Activated CD4-positive, alpha-beta T cell treated with anti-CD3 and anti-CD28 coated beads for 1 hour (primary cell): ENCODE data around the gene BATF3.
"Not testable (repeated sequence)": the region's sequence is repeated elsewhere in the genome, so short reads cannot be mapped to it uniquely, and the experiment has no call there.

Source experiments
- DNase-seq: peaks from one replicate; pipeline ENCODE4 v3.0.0-alpha.2; 2020

Gene BATF3

GRCh38 chr1:212652609-212653008 is 47.0 kb downstream of the BATF3 start:
- no peak for DNase-seq

DNA sequence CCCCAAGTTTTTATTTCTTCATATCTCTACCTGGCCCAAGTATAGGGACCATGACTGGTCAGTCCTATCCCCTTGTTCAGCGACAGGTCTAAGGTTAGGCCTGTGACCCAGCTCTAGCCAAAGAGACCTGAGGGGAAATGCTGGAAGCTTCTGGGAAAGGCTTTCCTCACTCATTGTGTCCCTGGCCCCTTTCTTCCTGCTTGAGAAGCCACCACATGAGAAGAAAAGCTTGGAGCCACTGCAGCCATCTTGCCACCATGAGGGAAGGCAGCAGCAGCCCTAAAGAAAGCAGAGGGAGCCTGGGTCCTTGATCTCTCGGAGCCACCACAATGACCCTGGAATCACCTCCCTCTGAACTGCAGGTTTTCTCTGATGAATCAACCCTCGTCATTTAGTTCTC is 47.7 kb downstream of the BATF3 start:
- no peak for DNase-seq

- no peak for DNase-seq
These were observed 48.1 kb downstream of the BATF3 start for GRCh38 chr1:212651521-212651920.

DNA sequence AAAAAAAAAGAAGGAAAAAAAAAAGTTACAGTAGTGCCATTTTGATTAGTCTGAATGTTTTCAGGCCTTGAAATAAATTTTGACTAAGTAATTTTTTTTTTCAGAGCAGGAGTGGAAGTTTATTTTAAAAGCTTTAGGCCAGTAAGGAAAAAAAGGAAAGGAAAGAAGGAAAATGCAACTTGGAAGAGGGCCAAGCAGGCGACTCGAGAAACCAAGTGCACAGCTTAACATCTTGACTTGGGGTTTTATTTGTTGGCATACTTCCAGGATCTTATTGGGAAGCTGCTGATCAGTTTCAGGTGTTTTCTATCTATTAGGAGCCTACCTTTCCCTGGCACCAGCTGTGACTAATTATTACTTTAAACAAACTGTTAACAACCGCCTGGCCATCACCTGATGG is 49.4 kb downstream of the BATF3 start:
- DNase-seq, result no peak

GRCh38 chr1:212649020-212649419 is 50.6 kb downstream of the BATF3 start:
- DNase-seq, result no peak

- no peak for DNase-seq
These were observed 51.2 kb downstream of the BATF3 start for GRCh38 chr1:212648431-212648830.

DNA sequence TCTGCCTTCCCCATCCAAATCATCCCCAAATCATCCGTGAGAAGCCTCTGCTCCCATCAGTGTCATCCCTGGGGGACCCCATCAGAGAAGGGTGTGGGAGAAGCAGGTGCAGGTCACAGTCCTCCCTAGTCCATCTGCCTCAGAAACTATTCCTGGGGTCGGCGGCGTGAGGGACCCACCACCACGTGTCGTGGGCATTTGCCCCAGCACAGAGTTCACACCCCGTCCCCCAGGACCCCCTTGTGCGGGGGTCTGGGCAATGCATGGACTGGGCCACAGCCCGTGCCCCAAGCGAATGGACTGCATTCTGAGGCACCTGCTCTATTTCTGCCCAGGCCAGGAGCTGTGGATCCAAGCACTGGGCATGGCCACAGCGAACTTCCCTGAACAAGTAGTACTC is 52.6 kb downstream of the BATF3 start:
- DNase-seq, result no peak

DNA sequence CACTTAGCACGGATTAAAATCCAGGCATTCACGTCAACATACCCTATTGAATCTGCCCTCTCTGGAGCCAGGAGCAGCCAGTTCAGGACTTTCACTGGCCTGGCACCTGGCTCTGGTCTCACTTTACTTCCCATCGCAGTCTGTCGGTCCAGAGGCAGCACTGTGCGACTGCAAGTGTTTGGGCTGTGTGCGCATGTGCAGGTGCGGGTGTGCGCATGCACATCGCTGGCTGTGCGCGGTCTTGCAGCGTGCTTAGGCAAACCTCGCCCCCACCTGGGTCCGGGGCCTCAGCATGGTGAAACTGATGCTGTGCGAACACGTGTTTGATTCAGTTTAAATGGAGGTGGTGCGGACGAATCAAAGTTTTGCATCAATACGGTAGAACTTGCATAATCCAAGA is 53.1 kb downstream of the BATF3 start:
- no peak for DNase-seq

DNA sequence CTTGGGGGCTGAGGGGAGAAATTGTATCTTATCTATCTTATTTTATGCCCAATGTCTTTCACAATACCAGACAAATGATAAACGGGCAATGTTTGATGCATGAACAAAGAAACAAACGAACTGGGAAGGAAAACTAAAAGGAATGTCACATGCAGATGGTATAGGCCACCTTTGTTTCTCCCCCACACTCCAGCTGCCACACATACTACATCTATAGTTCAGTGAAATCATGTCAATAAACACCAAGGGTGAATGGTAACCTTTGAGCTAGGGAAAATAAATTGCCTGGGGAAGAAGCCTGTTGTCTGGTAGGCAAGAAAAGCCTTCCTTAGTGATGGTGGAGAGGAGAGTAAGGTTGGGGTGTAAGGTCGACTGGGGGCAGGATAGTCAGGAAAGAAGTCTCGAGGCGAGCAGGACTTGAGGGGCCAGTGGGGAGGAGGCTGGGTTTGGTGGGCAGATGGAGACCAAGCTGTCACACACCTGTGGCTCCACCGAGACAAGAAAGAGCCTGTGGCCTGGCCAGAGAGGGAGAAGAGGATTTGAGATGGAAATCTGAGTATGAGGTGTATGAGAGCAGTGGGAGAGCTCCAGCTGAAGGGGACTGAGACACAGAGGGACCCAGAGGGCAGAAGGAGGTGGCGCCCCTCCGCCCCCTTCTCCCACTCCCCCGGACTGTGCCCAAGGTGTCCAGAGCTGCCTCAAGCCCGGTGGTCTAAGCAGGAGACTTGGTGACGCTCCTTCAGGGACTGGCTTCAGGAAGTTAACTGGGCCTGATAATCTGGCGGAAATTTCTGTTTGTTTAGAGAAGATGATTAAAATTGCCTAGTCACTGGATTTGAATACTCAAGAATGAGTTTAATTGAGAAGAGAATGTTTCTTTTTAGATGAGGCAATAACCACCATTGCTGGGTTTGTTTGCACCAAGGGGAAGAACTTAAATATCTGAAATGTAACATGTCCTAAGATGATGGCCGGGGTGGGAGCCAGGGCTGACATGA is 53.8 kb downstream of the BATF3 start:
- no peak for DNase-seq

DNA sequence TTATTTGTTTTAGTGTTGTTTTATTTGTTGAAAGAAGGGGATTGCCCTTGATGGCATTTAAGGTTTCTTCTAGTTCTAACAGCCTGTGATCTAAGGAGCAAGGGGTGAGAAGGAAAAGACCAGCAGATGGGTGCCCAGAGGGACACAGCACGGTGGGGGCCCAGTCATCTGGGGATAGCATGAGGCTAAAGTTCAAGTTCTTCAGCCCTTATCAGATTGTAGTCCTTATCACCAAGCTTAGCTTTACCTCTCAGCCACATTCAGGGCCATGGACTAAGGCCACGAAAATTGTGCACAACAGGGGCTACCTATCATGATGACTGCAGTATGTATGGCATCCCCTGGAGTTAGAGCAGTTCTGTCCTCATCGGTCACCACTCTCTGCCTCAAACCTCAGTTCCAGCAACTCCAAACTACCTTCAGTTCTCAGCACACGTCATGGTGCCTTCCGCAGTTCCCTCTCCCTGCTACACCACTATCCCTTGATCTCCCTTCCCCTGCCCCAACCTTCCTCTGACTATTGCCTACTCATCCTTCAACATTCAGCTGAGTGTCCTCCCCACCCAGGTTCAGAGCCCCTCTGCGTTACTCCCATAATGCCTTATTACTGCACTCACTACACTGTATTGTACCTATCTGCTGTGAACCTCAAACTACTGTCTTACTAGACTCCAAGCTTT is 54.6 kb downstream of the BATF3 start:
- DNase-seq, result no peak

- no peak for DNase-seq
These were observed 55.8 kb downstream of the BATF3 start for GRCh38 chr1:212643877-212644276.

- DNase-seq, result no peak
These were observed 57.7 kb downstream of the BATF3 start for GRCh38 chr1:212641956-212642355.

- no peak for DNase-seq
These were observed 59.3 kb downstream of the BATF3 start for GRCh38 chr1:212640223-212640878.

DNA sequence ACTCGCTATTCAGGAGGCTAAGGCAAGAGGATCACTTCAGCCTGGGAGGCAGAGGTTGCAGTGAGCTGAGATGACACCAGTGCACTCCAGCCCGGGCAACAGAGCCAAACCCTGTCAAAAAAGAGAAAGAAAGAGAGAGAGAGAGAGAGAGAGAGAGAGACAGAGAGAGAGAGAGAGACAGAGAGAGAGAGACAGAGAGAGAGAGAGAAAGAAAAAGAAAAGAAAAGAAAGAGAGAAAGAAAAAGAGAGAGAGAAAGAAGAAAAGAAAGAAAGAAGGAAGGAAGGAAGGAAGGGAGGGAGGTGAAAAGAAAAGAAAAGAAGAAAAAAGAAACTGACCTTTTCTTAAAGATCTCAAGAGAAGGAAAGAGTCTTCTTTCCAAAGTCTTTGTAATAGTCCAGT is 60.1 kb downstream of the BATF3 start:
- DNase-seq, result not testable (repeated sequence)

DNA sequence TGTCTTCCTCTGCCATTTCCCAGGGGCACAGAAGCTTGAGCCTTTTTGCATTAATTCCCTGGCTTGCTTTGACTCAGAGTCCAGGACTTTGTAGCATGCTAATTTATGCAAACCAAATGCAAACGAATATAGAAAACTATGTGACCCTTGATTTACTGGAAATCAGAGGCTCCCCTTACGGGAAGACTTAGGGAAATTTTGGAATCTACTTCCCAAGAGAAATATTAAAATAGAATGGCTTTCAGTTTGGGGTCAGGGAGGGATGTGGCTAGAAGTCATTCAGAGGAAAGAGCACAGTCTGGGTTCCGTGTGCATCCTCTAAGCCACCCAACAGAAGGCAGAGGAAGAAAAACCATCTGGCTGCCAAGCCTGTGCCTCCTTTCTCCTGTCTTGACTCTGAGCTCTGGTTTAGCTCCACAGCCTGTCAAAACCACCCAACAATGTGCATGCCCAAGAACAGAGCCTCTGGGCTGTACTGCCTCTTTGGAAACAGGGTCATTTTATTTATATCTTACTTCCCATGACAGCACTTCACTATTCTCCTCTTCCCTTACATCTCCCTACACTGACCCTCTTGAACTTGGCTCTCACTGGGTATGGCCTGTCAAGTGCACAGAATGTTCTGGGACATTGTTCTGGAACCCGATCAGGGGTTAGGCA is 61.0 kb downstream of the BATF3 start:
- DNase-seq, result no peak

DNA sequence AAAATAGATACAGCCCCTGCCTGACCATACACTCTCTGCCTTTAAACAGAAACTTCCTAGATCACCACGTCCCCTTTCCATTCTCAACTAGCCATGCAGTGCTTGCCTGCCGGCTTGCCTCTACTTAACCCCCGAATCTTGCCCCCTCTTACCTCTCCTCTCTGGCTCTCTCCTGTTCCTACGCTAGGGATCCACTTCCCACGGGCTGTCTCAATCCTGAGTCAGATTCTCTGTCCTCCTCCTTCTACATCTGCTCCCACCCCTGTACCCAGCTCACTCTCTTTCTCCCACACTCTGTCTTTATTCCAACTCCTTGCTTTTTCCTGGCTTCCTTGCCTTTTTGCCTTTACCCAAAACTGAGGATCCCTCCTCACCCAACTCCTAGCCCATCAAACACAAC is 61.7 kb downstream of the BATF3 start:
- DNase-seq, result no peak
